IPS-20b (cell line): ENCODE measurements around the gene DNAJB8.

Experiments
- H3K27ac ChIP-seq: one replicate; pipeline ENCODE4 v1.5.1; 2013; ENCODE audit warnings: low read length
- H3K27me3 ChIP-seq: 2 replicates; pipeline ENCODE4 v1.6.1; 2013; ENCODE audit warnings: mild to moderate bottlenecking, low read length, inconsistent platforms; ENCODE audit not compliant: insufficient read depth
- H3K36me3 ChIP-seq: 2 replicates; pipeline ENCODE4 v1.6.1; 2013; ENCODE audit warnings: low read depth, mild to moderate bottlenecking, inconsistent platforms, low read length, moderate library complexity; ENCODE audit not compliant: insufficient read depth
- H3K4me1 ChIP-seq: 2 replicates; pipeline ENCODE4 v1.6.1; 2013; ENCODE audit warnings: mild to moderate bottlenecking, control low read depth, inconsistent platforms, low read length, moderate library complexity; ENCODE audit not compliant: insufficient read depth
- H3K4me3 ChIP-seq: 2 replicates; pipeline ENCODE4 v1.5.1; 2013; ENCODE audit warnings: mild to moderate bottlenecking, low read length, inconsistent platforms
- H3K9ac ChIP-seq: 2 replicates; pipeline ENCODE4 v1.6.1; 2013; ENCODE audit warnings: low read depth, mild to moderate bottlenecking, inconsistent platforms, low read length, moderate library complexity
- H3K9me3 ChIP-seq: 2 replicates; pipeline ENCODE4 v1.6.1; 2013; ENCODE audit warnings: mild to moderate bottlenecking, low read depth, low read length, inconsistent platforms; ENCODE audit not compliant: insufficient read depth

The DNAJB8 gene

GRCh38 chr3:128492671-128493569 lies 26.2 kb upstream of the DNAJB8 start, which contains the start of gene GATA2:
Gene GATA2, minus strand, starts transcription at chr3:128493201. Its CDS starts 6,170 bp downstream, at chr3:128487031.
- Histone ChIP-seq H3K4me3 (peak within 1 kb of the TSS; percentile 32), H3K9ac (no peak within 1 kb of the TSS), H3K27me3 (peaks cover 99% of the 10 kb centered on the region), H3K36me3 (no peaks in the 10 kb centered on the region), H3K9me3 (peaks cover 7% of the 10 kb centered on the region; the same call in 1 of the 2 replicates), H3K4me1 (peaks cover 8% of the 10 kb centered on the region; the same call in 1 of the 2 replicates), H3K27ac (no peak within 1 kb of the TSS)

DNA sequence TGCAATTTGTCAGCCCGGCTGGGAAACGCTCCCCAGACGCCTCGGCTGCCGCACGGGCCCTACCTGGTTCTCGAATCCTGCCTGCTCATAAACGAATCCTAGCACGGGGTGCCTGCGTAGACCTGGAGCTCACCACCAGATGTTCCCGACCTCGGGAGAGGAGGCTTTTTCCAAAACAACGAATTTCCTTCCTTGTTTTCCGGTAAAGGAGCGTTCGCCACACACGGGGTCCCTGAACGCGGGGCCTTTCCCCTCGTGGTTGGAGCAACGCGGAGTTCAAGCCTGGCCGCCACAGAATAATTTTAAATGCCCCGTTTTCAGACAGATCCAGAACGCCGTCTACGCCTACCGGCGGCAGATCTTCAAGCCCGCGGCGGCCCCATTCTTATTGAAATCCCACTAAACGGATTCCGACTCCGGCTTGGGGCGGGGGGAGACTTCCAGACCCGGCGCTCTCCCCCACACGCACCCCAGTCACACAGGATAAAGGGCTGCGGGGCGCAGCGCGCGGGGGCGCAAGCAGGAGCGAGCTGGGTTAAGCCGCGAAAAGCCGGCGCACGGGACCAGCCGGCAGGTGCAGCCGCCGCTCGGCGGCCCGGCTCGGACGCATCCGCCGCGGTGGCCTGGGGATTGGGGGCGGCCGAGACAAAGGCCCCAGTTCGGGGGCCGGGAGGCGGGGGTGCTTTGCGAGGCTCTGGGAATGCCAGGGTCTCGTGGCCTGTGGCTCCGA lies 25.4 kb upstream of the DNAJB8 start:
- H3K36me3 ChIP-seq = no peaks in the 10 kb centered on the region
- no peak overlapping the region for H3K27ac ChIP-seq
- H3K27me3 ChIP-seq = peaks cover 100% of the 10 kb centered on the region
- H3K9me3 ChIP-seq = peaks cover 7% of the 10 kb centered on the region; the same call in 1 of the 2 replicates
- peaks cover 7% of the 10 kb centered on the region; the same call in 1 of the 2 replicates for H3K4me1 ChIP-seq
- no peak overlapping the region for H3K9ac ChIP-seq
- peak overlapping the region; percentile 32 for H3K4me3 ChIP-seq

DNA sequence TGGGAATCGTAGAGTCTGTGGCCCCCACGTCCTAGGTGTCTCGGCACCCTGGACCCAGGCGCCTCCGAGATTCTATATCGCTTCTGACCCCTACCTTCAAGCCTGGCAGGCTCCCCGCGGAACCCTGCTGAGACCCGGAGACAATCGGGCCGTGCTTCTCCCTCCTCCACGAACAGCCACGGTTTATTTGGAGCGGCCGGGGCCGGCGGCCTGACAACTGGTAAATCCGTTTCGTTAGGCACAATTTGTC lies 24.9 kb upstream of the DNAJB8 start:
- no peak overlapping the region for H3K9ac ChIP-seq
- peaks cover 5% of the 10 kb centered on the region; the same call in 1 of the 2 replicates for H3K4me1 ChIP-seq
- H3K27me3 ChIP-seq = peaks cover 100% of the 10 kb centered on the region
- peak overlapping the region; percentile 32; the same call in 1 of the 2 replicates for H3K4me3 ChIP-seq
- no peaks in the 10 kb centered on the region for H3K36me3 ChIP-seq
- H3K27ac ChIP-seq = no peak overlapping the region
- H3K9me3 ChIP-seq = peaks cover 7% of the 10 kb centered on the region; the same call in 1 of the 2 replicates

DNA sequence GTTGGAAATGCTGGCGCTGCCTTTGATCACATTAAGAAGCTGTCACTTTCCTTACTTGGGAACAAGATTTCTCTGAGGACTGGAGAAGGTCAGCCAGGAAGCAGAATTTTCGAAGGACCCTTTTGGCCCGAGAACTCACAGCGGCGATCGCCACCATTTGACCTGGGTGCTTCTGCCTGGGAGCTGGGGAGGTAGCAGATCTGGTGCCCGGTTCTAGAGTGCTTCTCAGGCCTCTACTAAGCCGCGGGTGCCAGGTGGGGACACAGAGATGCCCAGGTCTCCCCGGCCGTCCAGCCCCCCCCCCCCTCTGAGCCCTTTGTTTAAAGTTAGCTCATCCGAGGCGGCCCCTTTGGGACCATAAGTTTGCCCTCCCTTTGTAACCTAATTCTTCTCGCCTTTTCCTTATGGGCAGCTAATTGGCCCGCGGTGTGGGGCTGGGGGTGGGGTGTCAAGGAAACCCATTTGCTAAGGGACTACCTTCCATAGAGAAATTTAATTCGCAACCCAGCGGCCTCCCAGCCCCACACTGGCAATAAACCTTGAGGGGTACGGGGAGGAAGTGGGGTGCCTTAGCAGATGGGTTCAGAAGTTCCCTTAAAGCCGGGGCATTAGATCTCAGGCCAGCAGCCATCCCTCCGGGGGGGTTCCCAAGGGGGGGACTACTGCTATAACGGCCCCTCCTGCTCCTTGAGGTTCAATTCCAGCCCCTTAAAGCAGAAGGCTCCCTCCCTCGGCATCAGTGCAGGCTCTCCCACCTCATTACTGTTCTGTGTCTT lies 24.4 kb upstream of the DNAJB8 start:
- Histone ChIP-seq H3K27ac (no peak overlapping the region), H3K36me3 (no peaks in the 10 kb centered on the region), H3K9ac (no peak overlapping the region), H3K27me3 (peaks cover 100% of the 10 kb centered on the region), H3K9me3 (peaks cover 7% of the 10 kb centered on the region; the same call in 1 of the 2 replicates), H3K4me1 (peaks cover 5% of the 10 kb centered on the region; the same call in 1 of the 2 replicates), H3K4me3 (peak overlapping the region; percentile 20; the same call in 1 of the 2 replicates)

GRCh38 chr3:128490650-128490914 lies 23.9 kb upstream of the DNAJB8 start:
- Histone ChIP-seq H3K27me3 (peaks cover 100% of the 10 kb centered on the region), H3K27ac (no peak overlapping the region), H3K9ac (no peak overlapping the region), H3K4me3 (peak overlapping the region; percentile 20; the same call in 1 of the 2 replicates), H3K36me3 (no peaks in the 10 kb centered on the region), H3K4me1 (peaks cover 5% of the 10 kb centered on the region; the same call in 1 of the 2 replicates), H3K9me3 (peaks cover 7% of the 10 kb centered on the region; the same call in 1 of the 2 replicates)

GRCh38 chr3:128489927-128490649 lies 23.4 kb upstream of the DNAJB8 start:
- Histone ChIP-seq H3K9ac (no peak overlapping the region; the same call in 1 of the 2 replicates), H3K4me3 (peak overlapping the region; percentile 61)

DNA sequence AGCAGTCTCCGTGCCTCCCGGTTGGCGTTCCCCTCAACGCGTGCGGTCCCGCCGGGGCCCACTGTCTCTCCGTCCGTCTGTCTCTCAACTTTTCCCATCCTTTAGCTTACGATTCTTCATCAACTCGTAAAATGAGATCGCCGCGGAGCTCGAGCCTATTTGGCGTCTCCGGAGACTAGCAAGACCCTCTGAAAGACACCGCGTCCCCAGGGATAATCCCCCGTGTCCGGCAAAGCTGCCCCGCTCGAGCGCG lies 22.9 kb upstream of the DNAJB8 start:
- Histone ChIP-seq H3K9ac (no peak overlapping the region; the same call in 1 of the 2 replicates), H3K4me3 (peak overlapping the region; percentile 61), H3K27ac (no peak overlapping the region)

More at GRCh38 chr3:128489927-128490649, 23.4 kb upstream of the DNAJB8 start:
- Histone ChIP-seq H3K9me3 (peaks cover 7% of the 10 kb centered on the region; the same call in 1 of the 2 replicates), H3K27me3 (peaks cover 100% of the 10 kb centered on the region), H3K4me1 (peaks cover 5% of the 10 kb centered on the region; the same call in 1 of the 2 replicates), H3K27ac (no peak overlapping the region), H3K36me3 (no peaks in the 10 kb centered on the region)

GRCh38 chr3:128488991-128489673 lies 22.4 kb upstream of the DNAJB8 start:
- Histone ChIP-seq H3K9ac (no peak overlapping the region; the same call in 1 of the 2 replicates), H3K27me3 (peaks cover 100% of the 10 kb centered on the region), H3K4me3 (peak overlapping the region; percentile 61), H3K36me3 (no peaks in the 10 kb centered on the region), H3K9me3 (peaks cover 7% of the 10 kb centered on the region; the same call in 1 of the 2 replicates), H3K4me1 (peaks cover 8% of the 10 kb centered on the region), H3K27ac (no peak overlapping the region)

More for the DNA sequence above, 22.9 kb upstream of the DNAJB8 start:
- Histone ChIP-seq H3K9me3 (peaks cover 7% of the 10 kb centered on the region; the same call in 1 of the 2 replicates), H3K4me1 (peaks cover 5% of the 10 kb centered on the region; the same call in 1 of the 2 replicates), H3K36me3 (no peaks in the 10 kb centered on the region), H3K27me3 (peaks cover 100% of the 10 kb centered on the region)

DNA sequence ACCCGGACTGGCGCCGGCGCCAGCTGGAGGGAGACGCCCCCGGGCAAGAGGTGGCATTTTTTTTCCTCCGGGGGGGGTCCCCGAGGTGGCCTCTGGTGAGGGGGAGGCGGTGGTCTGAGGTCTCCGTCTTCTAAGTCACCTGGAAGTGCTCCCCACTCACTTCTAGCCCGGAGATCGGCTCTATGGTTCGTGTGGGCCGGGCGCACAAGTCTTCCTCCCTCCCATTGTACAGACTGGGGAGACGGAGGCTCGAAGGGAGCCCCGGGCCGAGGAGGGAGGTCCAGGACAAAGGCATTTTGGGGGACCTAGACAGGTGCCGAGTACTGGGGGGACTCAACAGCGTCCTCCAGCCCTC lies 21.9 kb upstream of the DNAJB8 start:
- Histone ChIP-seq H3K27ac (no peak overlapping the region), H3K36me3 (no peaks in the 10 kb centered on the region), H3K9ac (no peak overlapping the region), H3K9me3 (peaks cover 7% of the 10 kb centered on the region; the same call in 1 of the 2 replicates), H3K4me3 (peak overlapping the region; percentile 61; the same call in 1 of the 2 replicates), H3K27me3 (peaks cover 100% of the 10 kb centered on the region), H3K4me1 (peaks cover 13% of the 10 kb centered on the region)

DNA sequence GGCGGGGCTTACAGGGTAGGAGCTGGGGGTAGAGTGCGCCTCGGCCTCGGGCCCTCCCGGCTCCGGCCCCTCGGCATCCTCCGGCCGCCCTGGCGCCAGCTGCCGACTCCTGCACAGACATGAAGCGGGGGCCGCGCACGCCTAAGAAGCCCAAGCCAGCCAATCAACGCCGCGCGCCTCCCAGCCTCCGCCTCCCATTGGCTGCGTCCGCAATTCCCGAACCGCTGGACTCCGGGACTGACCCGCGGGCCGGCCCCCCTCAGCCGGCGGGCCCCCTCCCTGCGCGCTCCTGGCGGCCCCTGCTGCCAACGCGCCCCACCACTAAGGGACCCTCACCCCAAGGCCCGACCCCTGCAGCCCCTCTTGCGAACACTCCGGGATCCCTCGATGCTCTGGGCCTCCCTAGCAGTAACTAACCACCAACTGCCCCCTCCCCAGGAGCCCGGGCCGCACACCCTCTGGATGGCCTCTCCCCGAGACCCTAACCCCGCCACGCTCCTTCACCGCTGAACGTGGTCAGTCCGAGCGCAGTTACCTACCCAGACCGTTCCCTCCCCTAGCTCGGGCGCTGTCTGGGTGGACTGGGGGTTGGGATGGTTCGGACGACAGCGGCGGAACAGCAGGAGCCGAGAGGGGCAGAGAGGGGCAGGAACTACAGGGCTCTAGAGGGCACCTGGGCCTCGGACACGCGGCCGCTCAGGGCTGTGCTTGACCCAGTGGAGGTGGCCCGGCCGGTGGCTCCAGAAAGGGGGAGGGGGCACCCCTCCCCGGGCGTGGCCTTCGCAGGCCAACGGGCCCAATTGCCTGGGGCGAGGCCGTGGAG lies 21.3 kb upstream of the DNAJB8 start:
- Histone ChIP-seq H3K36me3 (no peaks in the 10 kb centered on the region), H3K4me1 (peaks cover 18% of the 10 kb centered on the region), H3K4me3 (peak overlapping the region; percentile 61; the same call in 1 of the 2 replicates), H3K9me3 (peaks cover 7% of the 10 kb centered on the region; the same call in 1 of the 2 replicates), H3K27ac (no peak overlapping the region), H3K9ac (no peak overlapping the region), H3K27me3 (peaks cover 100% of the 10 kb centered on the region)
